Medulla oblongata (tissue), 1 donor: ENCODE results near the gene VAT1L.
"Not testable (repeated sequence)": the region's sequence is repeated elsewhere in the genome, so short reads cannot be mapped to it uniquely, and the experiment has no call there.

ENCODE experiments used
- DNase-seq: peaks from one replicate; pipeline ENCODE4 v3.0.0-alpha.2; 2015; ENCODE audit errors: extremely low spot score

VAT1L gene

DNA sequence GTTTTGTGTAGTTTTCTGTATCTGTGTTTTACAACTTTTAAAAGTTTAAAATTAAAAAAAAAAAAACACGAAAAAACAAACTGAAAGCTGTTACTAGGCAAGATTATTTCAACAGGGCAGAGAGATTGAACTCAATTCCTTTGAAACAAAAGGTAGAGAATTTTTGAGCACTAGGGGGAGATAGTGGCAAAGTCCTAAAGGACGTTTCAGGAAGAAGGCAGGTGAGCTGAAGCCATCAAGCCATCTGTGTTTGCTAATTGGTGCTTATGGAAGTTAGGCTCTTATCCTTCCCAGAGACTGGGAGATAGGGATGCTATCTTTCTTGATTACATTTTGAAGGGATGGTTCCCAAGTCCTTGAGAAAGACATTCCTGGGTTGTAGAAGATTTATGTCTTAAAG lies 163.4 kb downstream of the VAT1L start:
- no peak for DNase-seq

- no peak for DNase-seq
These were observed 166.8 kb downstream of the VAT1L start for GRCh38 chr16:77955127-77955526.

- DNase-seq: no peak
These were observed 167.9 kb downstream of the VAT1L start for GRCh38 chr16:77956231-77956630.

DNA sequence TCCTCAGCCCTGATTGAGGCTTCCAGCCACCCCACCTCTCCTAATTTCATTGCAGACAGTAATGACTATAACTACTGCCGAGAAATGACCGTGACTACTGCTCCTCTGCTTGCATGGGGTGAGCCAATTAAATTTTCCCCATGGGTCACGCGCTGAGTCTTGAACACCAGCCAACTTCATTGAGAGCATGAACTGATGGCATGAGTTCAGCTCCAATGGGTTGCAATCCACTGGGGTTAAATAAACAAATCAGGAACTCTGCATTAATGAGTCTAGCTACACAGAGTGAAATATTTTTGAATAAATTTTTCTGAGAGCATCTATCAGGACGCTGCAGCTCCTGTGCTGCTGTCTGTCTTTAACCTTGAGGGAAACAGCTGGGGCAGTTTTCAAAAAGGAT lies 172.4 kb downstream of the VAT1L start:
- DNase-seq: no peak

- DNase-seq: no peak
These were observed 173.4 kb downstream of the VAT1L start for GRCh38 chr16:77961814-77962213.

DNA sequence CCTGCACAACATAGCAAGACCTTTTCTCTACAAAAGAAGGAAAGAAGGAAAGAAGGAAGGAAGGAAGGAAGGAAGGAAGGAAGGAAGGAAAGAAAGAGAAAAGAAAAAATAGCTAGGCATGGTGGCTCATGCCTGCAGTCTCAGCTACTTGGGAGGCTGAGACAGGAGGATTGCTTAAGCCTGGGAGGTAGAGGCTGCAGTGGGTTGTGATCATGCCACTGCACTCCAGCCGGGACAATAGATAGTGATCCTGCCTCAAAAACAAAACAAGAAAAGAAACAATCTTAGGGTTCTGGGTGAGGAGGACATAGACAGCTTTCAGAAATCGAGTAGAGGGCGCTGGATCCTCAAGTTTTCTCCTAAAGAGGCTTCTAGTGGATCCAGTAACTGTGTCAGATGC lies 174.3 kb downstream of the VAT1L start:
- DNase-seq: no peak

- DNase-seq: no peak
These were observed 175.1 kb downstream of the VAT1L start for GRCh38 chr16:77963185-77964044.

- DNase-seq: no peak
These were observed 177.0 kb downstream of the VAT1L start for GRCh38 chr16:77965346-77965745.

DNA sequence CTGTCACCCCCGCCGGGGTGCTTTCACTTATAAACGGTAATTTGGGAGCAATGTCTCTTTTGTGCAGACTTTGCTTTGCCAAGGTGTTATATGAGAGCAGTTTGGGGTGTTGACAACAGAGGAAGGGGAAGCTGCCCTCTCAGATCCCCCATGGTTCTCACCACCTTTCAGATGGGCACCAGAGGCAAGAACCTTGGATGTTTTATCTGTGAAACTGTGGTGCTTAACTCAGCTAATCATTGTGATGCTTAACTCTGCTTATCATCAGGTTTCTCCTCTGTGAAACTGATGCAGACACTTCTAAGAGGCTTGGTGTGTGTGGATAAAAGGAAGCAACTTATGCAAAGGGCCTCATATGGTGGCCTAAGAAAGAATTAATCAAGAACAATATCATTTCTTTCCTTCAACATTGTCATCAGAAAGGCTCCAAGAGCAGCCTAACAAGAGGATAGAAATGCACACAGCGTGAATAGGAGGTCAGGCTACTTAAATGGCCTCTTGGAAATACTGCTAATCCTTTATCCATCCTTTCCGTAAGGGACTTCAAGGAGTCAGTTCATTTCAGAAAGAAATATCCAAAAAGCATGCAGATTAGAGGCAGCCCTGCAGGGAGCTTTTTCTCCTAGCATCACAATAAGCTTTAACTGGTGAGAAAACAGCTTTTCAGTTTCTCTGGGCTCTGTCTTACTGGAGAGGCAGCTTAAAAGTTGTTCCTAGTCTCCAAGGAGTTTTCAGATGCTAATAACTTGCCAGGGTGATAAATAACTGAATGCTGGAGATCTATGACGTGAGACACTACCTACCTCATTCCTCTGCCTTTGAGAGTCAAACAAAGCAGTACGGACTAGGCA lies 178.9 kb downstream of the VAT1L start:
- DNase-seq: no peak

GRCh38 chr16:77969861-77970260 lies 181.5 kb downstream of the VAT1L start:
- no peak for DNase-seq

DNA sequence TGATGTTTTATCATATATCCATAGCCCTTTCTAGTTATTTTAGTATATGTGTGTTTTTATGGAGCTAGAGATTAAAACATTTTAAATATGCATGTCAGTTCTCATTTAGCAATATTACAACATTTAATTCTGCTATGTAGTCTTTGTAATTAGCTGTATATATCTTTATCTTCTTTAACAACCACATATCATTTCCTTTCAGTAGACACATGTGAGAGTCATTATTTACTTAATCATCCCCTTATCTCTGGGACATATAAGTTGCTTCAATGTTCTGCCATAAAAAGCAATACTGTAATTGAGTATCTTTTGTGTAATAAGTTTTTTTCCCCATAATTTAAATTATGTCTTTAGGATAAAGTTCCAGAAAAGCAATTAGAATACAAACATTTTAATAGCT lies 182.0 kb downstream of the VAT1L start:
- no peak for DNase-seq

DNA sequence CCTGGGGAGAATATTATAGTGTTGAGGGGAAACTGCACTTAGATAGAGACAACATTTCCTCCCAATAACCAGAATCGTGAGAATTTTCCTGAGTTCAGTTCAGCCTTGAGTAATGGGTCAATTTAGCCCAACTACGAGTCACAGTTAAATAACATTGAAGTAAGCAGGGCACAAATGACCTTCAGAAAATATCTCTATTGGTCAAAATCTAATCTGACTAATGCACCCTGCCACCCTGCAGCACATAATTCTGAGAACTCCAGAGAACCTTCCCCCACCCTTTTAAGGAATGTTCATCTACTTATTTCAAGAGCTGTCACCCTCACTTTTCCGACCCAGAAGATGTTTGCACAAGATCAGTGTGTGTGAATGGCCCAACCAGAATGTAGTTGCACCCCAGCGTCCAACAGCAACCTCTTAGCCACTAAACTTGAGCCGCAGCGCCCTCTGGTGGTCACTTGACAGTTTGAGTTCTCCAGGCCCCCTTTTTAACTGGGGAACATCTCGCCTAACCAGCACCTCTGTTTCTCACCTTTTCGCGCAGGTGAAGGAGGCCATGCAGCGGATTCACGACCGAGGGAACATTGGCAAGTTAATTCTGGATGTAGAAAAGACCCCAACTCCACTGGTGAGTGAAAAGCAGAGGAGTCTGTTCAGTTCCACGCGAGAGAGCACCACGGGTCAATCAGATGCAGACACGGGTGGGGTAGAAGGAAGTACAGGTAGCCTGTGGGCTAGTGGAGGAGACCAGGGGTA lies 183.1 kb downstream of the VAT1L start:
- DNase-seq: peak; percentile 91

DNA sequence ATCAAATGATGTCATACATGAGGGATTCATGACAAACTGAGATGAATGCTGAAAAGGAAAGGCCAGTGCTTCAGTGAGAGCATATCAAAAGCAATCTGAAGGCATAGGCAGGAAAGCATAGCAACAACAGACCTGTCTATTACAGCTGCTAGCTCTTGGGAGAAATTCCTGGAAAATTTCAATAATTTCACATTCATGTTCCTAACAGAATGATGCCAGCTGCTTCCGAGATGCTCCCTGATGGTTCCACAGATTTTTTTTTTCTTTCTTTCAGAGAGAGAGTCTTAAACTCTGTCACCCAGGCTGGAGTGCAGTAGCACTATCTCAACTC lies 183.7 kb downstream of the VAT1L start:
- DNase-seq: no peak

DNA sequence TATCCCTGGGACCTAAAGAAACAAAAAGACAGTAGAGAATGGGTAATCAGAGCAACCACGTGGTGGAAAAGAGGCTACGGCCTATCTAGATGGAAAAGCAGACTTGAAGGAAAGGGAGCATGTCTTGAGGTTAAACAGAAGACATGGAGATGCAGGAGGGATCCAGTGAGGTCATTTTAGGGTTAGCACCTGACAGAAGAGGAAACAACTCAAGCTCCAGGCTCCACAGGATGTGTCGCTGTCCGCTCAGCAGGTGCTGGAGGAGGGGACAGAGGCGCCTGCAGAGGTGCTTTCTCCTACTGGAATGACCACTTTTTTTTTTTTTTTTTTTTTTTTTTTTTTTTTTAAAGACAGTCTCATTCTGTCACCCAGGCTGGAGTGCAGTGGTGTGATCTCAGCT lies 186.5 kb downstream of the VAT1L start:
- DNase-seq: no peak

DNA sequence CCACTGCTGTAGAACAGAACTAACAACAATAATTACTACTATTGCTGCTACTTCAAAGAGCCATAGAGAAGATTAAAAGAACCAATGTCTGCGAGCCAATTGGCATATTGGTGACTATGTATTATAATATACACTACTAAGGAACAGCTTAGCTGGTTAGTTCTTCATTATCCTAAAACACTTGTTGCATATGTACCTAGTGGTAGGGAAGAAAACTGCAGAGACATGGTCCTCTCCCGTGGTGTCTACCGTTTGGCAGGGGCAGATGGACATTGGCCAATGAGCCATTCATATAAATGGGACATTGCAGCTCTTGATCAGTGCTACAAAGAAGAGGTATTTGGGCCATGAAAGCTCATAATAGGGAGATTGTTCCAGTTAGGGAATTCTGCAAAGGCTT lies 187.6 kb downstream of the VAT1L start:
- no peak for DNase-seq

- DNase-seq: no peak
These were observed 189.0 kb downstream of the VAT1L start for GRCh38 chr16:77977339-77977738.

- no peak for DNase-seq
These were observed 196.7 kb downstream of the VAT1L start for GRCh38 chr16:77985111-77985510.

- DNase-seq: no peak
These were observed 197.8 kb downstream of the VAT1L start for GRCh38 chr16:77986011-77986740.

DNA sequence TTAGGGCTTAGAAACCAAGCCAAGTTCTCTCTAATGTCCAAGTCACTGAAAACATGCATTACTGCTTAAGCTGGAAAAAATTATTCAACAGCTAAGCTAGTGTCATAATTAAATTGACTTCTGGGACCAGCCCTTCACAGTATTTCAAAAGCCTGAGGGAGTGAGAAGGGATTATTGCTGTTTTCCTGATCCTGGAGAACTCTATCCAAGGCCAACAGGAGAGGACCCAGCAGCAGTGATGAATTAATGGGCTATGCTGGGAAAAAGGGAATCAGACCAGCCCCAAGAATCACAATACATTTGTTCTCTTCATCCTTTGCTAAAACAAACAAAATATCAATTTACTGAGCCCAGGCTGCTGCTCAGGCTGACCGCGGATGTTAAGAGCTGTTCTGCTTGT lies 199.4 kb downstream of the VAT1L start:
- DNase-seq: no peak

DNA sequence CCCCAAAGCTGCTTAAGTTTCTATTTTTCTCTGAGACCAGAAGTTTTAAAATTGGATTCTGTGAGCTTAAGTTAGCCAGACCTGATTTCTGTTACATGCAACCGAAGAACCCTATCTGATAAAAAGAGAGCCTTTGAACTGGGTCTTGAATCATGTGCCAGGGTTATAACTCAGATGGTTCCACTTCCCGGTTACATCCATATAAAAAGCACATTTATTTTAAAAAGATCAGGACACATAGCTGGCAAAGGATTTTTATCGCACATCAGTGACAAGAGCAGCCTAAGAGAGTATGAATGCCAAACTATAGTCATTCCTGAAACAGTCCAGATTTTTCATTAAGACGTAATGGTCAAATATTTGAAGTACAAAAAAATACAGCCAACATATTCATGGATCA lies 201.5 kb downstream of the VAT1L start:
- DNase-seq: no peak

DNA sequence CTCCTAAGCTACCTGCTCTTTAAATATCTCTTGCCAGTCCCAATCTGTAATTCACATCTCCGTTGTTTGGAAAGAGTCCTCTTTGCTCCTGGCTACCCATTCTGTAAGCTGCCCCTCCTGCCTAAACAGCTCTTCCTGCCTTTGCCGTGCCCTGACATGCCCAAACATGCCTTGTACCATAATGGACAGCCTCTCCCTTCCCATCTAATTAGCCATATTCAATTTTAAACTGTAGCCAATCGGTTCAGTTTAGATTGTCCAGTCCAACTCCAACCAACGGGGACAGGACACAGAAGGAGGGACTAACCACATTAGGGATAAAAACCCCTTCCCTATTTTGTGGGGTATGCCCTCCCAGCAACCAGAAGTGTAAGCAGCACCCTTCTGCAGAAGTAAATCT lies 203.3 kb downstream of the VAT1L start:
- no peak for DNase-seq

DNA sequence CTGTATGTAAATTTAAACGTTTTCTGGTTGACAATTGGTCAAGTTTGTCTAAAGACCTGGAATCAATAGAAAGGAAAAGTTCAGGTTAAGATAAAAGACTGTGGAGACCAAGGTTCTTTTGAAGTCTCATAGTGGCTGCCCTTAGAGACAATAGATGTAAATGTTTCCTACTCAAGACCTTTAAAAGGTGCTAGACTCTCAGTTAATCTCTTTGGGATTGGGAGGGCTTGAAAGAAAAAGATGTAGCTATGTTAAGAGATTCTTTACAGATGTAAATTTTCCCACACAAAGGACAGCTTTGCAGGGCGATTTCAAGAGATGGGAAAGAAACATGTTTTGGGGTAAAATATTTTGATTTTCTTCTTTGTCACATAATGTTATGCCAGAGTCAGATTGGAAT lies 204.0 kb downstream of the VAT1L start:
- DNase-seq: not testable (repeated sequence)
